ENCODE data around the gene FBXL7.
"Not testable (repeated sequence)": the region's sequence is repeated elsewhere in the genome, so short reads cannot be mapped to it uniquely, and the experiment has no call there.

Gene FBXL7

GRCh38 chr5:15852217-15852616 is 352.2 kb downstream of the FBXL7 start:
- no peak overlapping the region for H3K4me3 Mint-ChIP-seq
- no peak for DNase-seq

GRCh38 chr5:15852949-15853348 is 353.0 kb downstream of the FBXL7 start:
- Mint-ChIP-seq H3K4me3 (no peak overlapping the region), H3K27me3 (no peaks in the 10 kb centered on the region), H3K27ac (no peak overlapping the region), H3K4me1 (ENCODE audit: low read depth) (no peaks in the 10 kb centered on the region), H3K36me3 (ENCODE audit: low read depth) (no peaks in the 10 kb centered on the region), H3K9me3 (peaks cover 6% of the 10 kb centered on the region)
- DNase-seq = no peak

More at GRCh38 chr5:15852217-15852616, 352.2 kb downstream of the FBXL7 start:
- H3K27ac Mint-ChIP-seq = no peak overlapping the region
- H3K4me1 Mint-ChIP-seq (ENCODE audit: low read depth) = no peaks in the 10 kb centered on the region
- H3K36me3 Mint-ChIP-seq (ENCODE audit: low read depth) = no peaks in the 10 kb centered on the region
- H3K27me3 Mint-ChIP-seq = no peaks in the 10 kb centered on the region
- peaks cover 4% of the 10 kb centered on the region for H3K9me3 Mint-ChIP-seq

- DNase-seq = no peak
- H3K27me3 Mint-ChIP-seq = no peaks in the 10 kb centered on the region
- H3K9me3 Mint-ChIP-seq = peaks cover 14% of the 10 kb centered on the region
- no peak overlapping the region for H3K27ac Mint-ChIP-seq
- no peaks in the 10 kb centered on the region for H3K36me3 Mint-ChIP-seq (ENCODE audit: low read depth)
- H3K4me1 Mint-ChIP-seq (ENCODE audit: low read depth) = no peaks in the 10 kb centered on the region
- no peak overlapping the region for H3K4me3 Mint-ChIP-seq
Measured at GRCh38 chr5:15858326-15858725, 358.3 kb downstream of the FBXL7 start.

DNA sequence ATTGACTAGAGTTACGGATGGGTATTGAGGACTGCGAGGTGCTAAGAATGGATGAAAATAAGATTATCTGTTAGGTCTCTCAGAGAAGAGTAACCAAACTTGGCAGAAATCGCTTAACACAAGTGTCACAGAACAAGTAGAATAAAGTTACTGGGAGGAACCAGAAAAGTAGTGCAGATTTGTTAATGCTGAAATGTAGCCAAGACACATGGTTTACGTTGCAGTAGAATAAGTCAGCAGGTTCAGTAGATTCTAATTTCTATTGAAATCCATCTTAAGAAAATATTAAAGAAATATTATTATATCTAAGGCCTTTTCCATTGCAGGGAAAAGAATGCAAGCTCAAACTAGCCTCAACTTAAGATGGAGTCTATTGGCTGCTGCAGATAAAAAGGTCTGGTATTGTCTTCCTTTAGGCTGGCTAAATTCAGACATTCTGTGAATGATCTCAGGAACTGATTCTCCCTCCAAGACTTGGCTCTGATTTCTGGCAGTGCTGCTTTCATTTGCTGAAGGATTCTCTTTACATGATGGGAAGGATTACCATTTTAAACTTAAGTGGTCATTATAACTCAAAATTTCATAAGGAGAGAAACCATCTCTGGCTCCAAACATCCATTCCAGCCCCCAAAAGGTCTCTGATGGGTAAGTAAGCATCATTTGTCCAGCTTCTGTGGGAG is 364.7 kb downstream of the FBXL7 start:
- Mint-ChIP-seq H3K4me3 (no peak overlapping the region), H3K27ac (no peak overlapping the region), H3K27me3 (no peaks in the 10 kb centered on the region), H3K4me1 (ENCODE audit: low read depth) (no peaks in the 10 kb centered on the region), H3K36me3 (ENCODE audit: low read depth) (no peaks in the 10 kb centered on the region), H3K9me3 (peaks cover 18% of the 10 kb centered on the region)
- no peak for DNase-seq

DNA sequence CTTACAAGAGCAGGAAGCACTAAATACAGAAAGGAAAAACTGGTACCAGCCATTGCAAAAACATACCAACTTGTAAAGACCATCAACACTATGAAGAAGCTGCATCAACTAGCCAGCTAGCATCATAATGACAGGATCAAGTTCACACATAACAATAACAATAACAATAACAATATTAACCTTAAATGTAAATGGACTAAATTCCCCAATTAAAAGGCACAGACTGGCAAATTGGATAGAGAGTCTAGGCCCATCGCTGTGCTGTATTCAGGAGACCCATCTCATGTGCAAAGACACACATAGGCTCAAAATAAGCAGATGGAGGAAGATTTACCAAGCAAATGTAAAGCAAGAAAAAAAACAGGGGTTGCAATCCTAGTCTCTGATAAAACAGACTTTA is 372.3 kb downstream of the FBXL7 start:
- H3K27ac Mint-ChIP-seq; H3K4me3 Mint-ChIP-seq; H3K36me3 Mint-ChIP-seq (ENCODE audit: low read depth); DNase-seq; H3K27me3 Mint-ChIP-seq; H3K4me1 Mint-ChIP-seq (ENCODE audit: low read depth): not testable (repeated sequence)
- H3K9me3 Mint-ChIP-seq = peaks cover 17% of the 10 kb centered on the region

DNA sequence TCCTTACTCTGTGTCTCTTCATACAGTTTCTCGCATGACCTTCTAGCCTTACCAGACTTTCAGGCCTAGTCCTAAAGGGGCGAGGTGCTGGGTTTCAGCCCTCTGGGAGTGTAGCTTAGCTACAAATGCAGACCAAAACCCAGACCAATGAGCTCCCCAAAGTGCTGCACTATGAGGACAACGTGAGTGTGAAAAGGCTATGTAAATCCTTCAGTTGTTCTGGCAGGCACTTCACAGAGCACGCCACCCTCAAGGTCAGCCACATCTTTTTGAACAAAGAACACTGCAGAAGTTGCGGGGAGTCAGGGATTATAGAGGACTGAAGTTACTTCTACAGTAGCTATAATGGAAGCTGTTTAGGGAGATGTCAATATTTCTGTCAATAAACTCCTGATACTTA is 377.9 kb downstream of the FBXL7 start:
- Mint-ChIP-seq H3K4me3 (no peak overlapping the region), H3K36me3 (ENCODE audit: low read depth) (no peaks in the 10 kb centered on the region), H3K9me3 (peaks cover 8% of the 10 kb centered on the region), H3K4me1 (ENCODE audit: low read depth) (no peaks in the 10 kb centered on the region), H3K27me3 (no peaks in the 10 kb centered on the region), H3K27ac (no peak overlapping the region)
- no peak for DNase-seq

- H3K36me3 Mint-ChIP-seq (ENCODE audit: low read depth) = no peaks in the 10 kb centered on the region
- DNase-seq = no peak
- peaks cover 5% of the 10 kb centered on the region for H3K9me3 Mint-ChIP-seq
- no peak overlapping the region for H3K27ac Mint-ChIP-seq
- no peaks in the 10 kb centered on the region for H3K4me1 Mint-ChIP-seq (ENCODE audit: low read depth)
- H3K27me3 Mint-ChIP-seq = no peaks in the 10 kb centered on the region
- H3K4me3 Mint-ChIP-seq = no peak overlapping the region
Measured at GRCh38 chr5:15880201-15880600, 380.2 kb downstream of the FBXL7 start.

GRCh38 chr5:15885156-15885555 is 385.2 kb downstream of the FBXL7 start:
- DNase-seq = no peak
- Mint-ChIP-seq H3K27me3 (no peaks in the 10 kb centered on the region), H3K4me1 (ENCODE audit: low read depth) (no peaks in the 10 kb centered on the region), H3K9me3 (peaks cover 2% of the 10 kb centered on the region), H3K4me3 (no peak overlapping the region), H3K36me3 (ENCODE audit: low read depth) (no peaks in the 10 kb centered on the region), H3K27ac (no peak overlapping the region)

DNA sequence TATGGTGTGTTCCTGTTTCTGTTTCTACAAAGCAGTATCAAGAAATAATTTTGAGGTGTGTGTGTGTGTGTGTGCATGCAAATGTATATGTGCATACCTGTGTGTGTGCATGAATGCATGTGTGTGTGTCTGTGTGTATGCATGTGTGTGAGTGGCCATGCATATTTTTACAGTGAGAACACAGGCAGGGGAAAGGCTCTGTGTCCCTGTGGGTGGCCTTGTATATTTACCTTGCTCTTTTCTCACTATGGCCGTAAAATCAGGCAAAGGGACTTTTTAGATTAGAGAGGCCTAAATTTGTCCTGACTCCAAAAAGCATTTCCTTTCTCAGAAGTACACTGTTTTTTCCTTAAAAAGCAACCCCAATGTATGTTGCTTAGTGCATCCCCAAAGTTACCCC is 386.2 kb downstream of the FBXL7 start:
- Mint-ChIP-seq H3K36me3 (ENCODE audit: low read depth) (no peaks in the 10 kb centered on the region), H3K4me3 (no peak overlapping the region), H3K9me3 (peaks cover 2% of the 10 kb centered on the region), H3K27ac (no peak overlapping the region), H3K27me3 (no peaks in the 10 kb centered on the region), H3K4me1 (ENCODE audit: low read depth) (no peaks in the 10 kb centered on the region)
- DNase-seq = no peak

DNA sequence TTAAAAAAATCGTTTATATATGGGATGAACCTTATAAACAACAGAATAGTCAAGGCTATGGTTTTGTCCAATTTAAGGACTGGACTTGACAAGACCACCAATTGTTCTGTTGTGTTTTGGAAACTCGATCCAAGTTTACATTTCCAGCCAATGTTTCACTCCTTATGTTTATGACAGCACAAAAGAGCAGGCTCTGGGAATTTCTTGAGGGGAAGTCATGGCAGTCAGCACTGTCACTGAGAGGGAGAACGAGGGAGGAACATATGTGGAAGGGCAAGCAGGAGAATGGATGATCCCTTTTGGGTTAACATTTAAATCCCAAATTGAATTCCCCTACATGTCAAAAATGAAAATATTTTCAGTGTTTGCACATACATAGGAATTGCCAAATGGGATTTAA is 387.1 kb downstream of the FBXL7 start:
- Mint-ChIP-seq H3K27me3 (no peaks in the 10 kb centered on the region), H3K27ac (no peak overlapping the region), H3K4me1 (ENCODE audit: low read depth) (no peaks in the 10 kb centered on the region), H3K9me3 (peaks cover 2% of the 10 kb centered on the region), H3K4me3 (no peak overlapping the region), H3K36me3 (ENCODE audit: low read depth) (no peaks in the 10 kb centered on the region)
- no peak for DNase-seq

DNA sequence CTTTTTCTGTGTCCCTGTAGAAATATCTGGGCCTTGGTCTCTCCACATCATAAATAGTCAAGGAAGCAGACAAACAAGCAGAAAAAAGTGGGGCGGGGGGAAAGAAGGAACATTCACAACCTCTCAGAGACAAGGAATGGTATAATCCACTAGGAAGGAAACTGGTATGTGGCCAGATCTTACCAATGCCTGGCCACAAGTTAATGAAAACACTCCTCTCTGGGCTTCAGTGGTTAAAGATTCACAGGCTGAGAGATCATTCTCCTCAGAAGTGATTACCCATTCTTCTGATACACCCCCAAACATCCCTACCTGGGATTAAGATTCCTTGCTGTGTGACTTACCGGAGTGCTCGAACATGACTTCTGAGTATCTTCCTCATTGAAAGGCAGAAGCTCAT is 389.0 kb downstream of the FBXL7 start:
- Mint-ChIP-seq H3K4me1 (ENCODE audit: low read depth) (no peaks in the 10 kb centered on the region), H3K27ac (no peak overlapping the region), H3K9me3 (peaks cover 5% of the 10 kb centered on the region), H3K27me3 (no peaks in the 10 kb centered on the region), H3K4me3 (no peak overlapping the region), H3K36me3 (ENCODE audit: low read depth) (no peaks in the 10 kb centered on the region)
- no peak for DNase-seq

- DNase-seq = no peak
- H3K27me3 Mint-ChIP-seq = no peaks in the 10 kb centered on the region
- H3K4me1 Mint-ChIP-seq (ENCODE audit: low read depth) = no peaks in the 10 kb centered on the region
- no peak overlapping the region for H3K27ac Mint-ChIP-seq
- H3K9me3 Mint-ChIP-seq = peaks cover 8% of the 10 kb centered on the region
- no peaks in the 10 kb centered on the region for H3K36me3 Mint-ChIP-seq (ENCODE audit: low read depth)
- H3K4me3 Mint-ChIP-seq = no peak overlapping the region
Measured at GRCh38 chr5:15893866-15894265, 393.9 kb downstream of the FBXL7 start.

DNA sequence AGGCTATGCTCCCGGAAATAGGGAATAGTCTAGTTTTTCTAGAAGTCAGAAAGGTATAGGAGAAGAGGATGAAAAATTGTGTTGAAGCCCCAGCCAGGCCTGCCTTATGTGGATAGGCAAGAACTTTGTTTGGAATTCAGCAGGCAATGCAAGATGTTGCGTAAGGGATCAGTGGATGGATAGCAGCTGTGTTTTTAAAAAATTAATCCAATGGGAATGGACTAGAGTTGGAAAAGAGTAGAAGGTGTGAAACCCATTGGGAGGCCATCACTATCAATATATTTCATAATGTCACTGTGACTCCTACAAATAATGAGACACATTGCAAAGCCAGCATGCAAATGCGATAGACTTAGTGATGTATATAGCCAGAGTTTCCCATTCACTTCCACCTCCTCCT is 397.7 kb downstream of the FBXL7 start:
- H3K4me1 Mint-ChIP-seq (ENCODE audit: low read depth) = no peaks in the 10 kb centered on the region
- H3K36me3 Mint-ChIP-seq (ENCODE audit: low read depth) = no peaks in the 10 kb centered on the region
- H3K27ac Mint-ChIP-seq = no peak overlapping the region
- no peak for DNase-seq
- H3K27me3 Mint-ChIP-seq = no peaks in the 10 kb centered on the region
- H3K9me3 Mint-ChIP-seq = peaks cover 3% of the 10 kb centered on the region
- no peak overlapping the region for H3K4me3 Mint-ChIP-seq

DNA sequence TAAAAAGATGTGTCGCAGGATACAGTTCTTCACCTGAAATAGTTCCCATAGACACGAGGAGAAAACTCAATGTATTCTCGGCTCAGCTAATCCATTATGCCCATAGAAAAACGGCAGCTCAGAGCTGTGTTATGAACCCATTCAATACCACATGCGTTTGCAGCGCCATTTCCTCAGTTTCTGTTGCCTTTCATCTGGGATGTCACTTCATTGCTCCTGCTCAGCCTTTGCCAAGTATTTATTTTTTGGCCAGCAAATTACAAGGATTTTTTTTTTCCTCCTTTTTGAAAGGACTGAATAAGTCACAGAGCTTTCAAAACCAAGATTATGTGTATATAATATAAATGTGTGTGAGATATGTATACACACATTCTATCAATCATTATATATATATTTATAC is 398.7 kb downstream of the FBXL7 start:
- Mint-ChIP-seq H3K27me3 (no peaks in the 10 kb centered on the region), H3K36me3 (ENCODE audit: low read depth) (no peaks in the 10 kb centered on the region), H3K4me1 (ENCODE audit: low read depth) (no peaks in the 10 kb centered on the region), H3K9me3 (peaks cover 3% of the 10 kb centered on the region), H3K4me3 (no peak overlapping the region), H3K27ac (no peak overlapping the region)
- DNase-seq = no peak

DNA sequence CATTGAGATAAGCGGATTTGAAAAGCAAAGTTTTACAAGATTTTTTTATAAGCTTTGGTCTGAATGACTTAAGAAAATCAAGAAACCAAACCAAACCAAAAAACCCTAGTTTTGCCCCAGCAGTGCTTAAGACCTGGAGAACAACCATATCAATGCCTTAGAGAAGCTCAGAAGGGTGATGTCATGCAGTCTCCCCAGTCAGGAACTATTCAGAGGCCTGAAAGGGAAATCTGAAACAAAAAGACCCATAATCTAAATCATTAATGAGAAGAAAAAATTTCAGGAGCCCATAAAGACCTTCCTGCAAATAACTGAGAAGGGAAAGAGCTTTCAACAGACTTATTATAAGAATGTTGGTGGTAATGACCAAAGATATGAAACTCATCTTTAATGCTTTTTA is 399.5 kb downstream of the FBXL7 start:
- Mint-ChIP-seq H3K4me1 (ENCODE audit: low read depth) (no peaks in the 10 kb centered on the region), H3K9me3 (peaks cover 3% of the 10 kb centered on the region), H3K36me3 (ENCODE audit: low read depth) (no peaks in the 10 kb centered on the region), H3K27ac (no peak overlapping the region), H3K27me3 (no peaks in the 10 kb centered on the region), H3K4me3 (no peak overlapping the region)
- no peak for DNase-seq

DNA sequence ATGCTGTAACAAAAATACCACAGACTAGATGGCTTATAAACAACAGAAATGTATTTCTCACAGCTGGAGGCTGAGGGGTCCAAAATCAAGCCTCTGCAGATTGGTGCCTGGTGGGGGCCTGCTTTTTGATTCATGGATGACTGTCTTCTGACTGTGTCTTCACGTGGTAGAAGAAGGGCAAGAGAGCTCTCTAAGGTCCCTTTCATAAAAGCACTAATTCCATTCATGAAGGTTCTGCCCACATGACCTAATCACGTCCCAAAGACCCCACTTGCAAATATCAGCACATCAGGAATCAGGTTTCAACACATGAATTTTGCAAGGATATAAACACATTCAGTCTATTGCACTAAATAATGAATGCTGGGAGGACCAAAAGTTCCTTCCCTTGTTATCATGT is 401.2 kb downstream of the FBXL7 start:
- Mint-ChIP-seq H3K9me3 (peaks cover 3% of the 10 kb centered on the region), H3K36me3 (ENCODE audit: low read depth) (no peaks in the 10 kb centered on the region), H3K4me1 (ENCODE audit: low read depth) (no peaks in the 10 kb centered on the region), H3K4me3 (no peak overlapping the region), H3K27me3 (no peaks in the 10 kb centered on the region), H3K27ac (no peak overlapping the region)
- DNase-seq = no peak
